ENCODE data around the gene MMS19.
"Not testable (repeated sequence)": the region's sequence is repeated elsewhere in the genome, so short reads cannot be mapped to it uniquely, and the experiment has no call there.

MMS19 gene

GRCh38 chr10:97425964-97426775, 72.1 kb downstream of the MMS19 start, which contains the start of gene PGAM1:
Gene PGAM1, plus strand, starts transcription at chr10:97426191. Its CDS starts 117 bp downstream, at chr10:97426308.
- H3K9me3 ChIP-seq (ENCODE audit: insufficient read depth, low read length) = no peaks in the 10 kb centered on the region
- H3K79me2 ChIP-seq (ENCODE audit: low read length) = peaks cover 42% of the 10 kb centered on the region
- peak within 1 kb of the TSS; percentile 76 for H3K27ac ChIP-seq (ENCODE audit: low read length)
- H3K4me2 ChIP-seq (ENCODE audit: low read length) = peak within 1 kb of the TSS; percentile 99
- H4K20me1 ChIP-seq (ENCODE audit: insufficient read depth, low read length) = peaks cover 24% of the 10 kb centered on the region
- H3K27me3 ChIP-seq (ENCODE audit: low read depth, low read length) = no peaks in the 10 kb centered on the region
- H3K36me3 ChIP-seq (replicated peaks; ENCODE audit: low read depth, low read length) = peaks cover 38% of the 10 kb centered on the region
- peak within 1 kb of the TSS; percentile 97 for H3K4me3 ChIP-seq (ENCODE audit: low read length)
- peak; percentile 50 for TF ChIP-seq CTCF (IDR thresholded peaks at IDR 0.05; ENCODE audit: low read depth, low read length)
- no peak for TF ChIP-seq EZH2phosphoT487 (IDR thresholded peaks at IDR 0.05; ENCODE audit: low read depth)
- H2AFZ ChIP-seq (ENCODE audit: low read depth, low read length) = peak within 1 kb of the TSS; percentile 46; the same call in 1 of the 2 replicates
- H3K4me1 ChIP-seq (ENCODE audit: low read length) = peaks cover 11% of the 10 kb centered on the region
- peak within 1 kb of the TSS; percentile 96 for H3K9ac ChIP-seq (ENCODE audit: low read length)

- Histone ChIP-seq H4K20me1 (ENCODE audit: insufficient read depth, low read length) (peaks cover 16% of the 10 kb centered on the region), H3K79me2 (ENCODE audit: low read length) (peaks cover 27% of the 10 kb centered on the region), H3K4me1 (ENCODE audit: low read length) (peaks cover 16% of the 10 kb centered on the region), H3K36me3 (replicated peaks; ENCODE audit: low read depth, low read length) (peaks cover 19% of the 10 kb centered on the region)
- H3K9ac ChIP-seq (ENCODE audit: low read length); H3K4me3 ChIP-seq (ENCODE audit: low read length); H3K27ac ChIP-seq (ENCODE audit: low read length); H2AFZ ChIP-seq (ENCODE audit: low read depth, low read length); H3K4me2 ChIP-seq (ENCODE audit: low read length); H3K27me3 ChIP-seq (ENCODE audit: low read depth, low read length); H3K9me3 ChIP-seq (ENCODE audit: insufficient read depth, low read length): not testable (repeated sequence)
Observed at GRCh38 chr10:97423757-97424098, 74.5 kb downstream of the MMS19 start.

- Histone ChIP-seq H3K9me3 (ENCODE audit: insufficient read depth, low read length) (no peaks in the 10 kb centered on the region), H3K27me3 (ENCODE audit: low read depth, low read length) (no peaks in the 10 kb centered on the region), H3K4me1 (ENCODE audit: low read length) (peaks cover 12% of the 10 kb centered on the region), H3K4me3 (ENCODE audit: low read length) (no peak overlapping the region), H2AFZ (ENCODE audit: low read depth, low read length) (no peak overlapping the region), H3K79me2 (ENCODE audit: low read length) (no peaks in the 10 kb centered on the region), H3K36me3 (replicated peaks; ENCODE audit: low read depth, low read length) (no peaks in the 10 kb centered on the region), H3K4me2 (ENCODE audit: low read length) (no peak overlapping the region), H3K9ac (ENCODE audit: low read length) (no peak overlapping the region), H3K27ac (ENCODE audit: low read length) (no peak overlapping the region), H4K20me1 (ENCODE audit: insufficient read depth, low read length) (no peaks in the 10 kb centered on the region)
- TF ChIP-seq EZH2phosphoT487 (IDR thresholded peaks at IDR 0.05; ENCODE audit: low read depth) (no peak), CTCF (IDR thresholded peaks at IDR 0.05; ENCODE audit: low read depth, low read length) (no peak)
Observed at GRCh38 chr10:97416565-97416964, 81.7 kb downstream of the MMS19 start.

- Histone ChIP-seq H4K20me1 (ENCODE audit: insufficient read depth, low read length) (no peaks in the 10 kb centered on the region), H3K4me2 (ENCODE audit: low read length) (no peak overlapping the region), H3K27ac (ENCODE audit: low read length) (no peak overlapping the region), H3K79me2 (ENCODE audit: low read length) (no peaks in the 10 kb centered on the region), H3K36me3 (replicated peaks; ENCODE audit: low read depth, low read length) (no peaks in the 10 kb centered on the region), H3K27me3 (ENCODE audit: low read depth, low read length) (no peaks in the 10 kb centered on the region), H3K9ac (ENCODE audit: low read length) (no peak overlapping the region), H3K9me3 (ENCODE audit: insufficient read depth, low read length) (no peaks in the 10 kb centered on the region), H3K4me1 (ENCODE audit: low read length) (peaks cover under 1% of the 10 kb centered on the region), H3K4me3 (ENCODE audit: low read length) (no peak overlapping the region), H2AFZ (ENCODE audit: low read depth, low read length) (no peak overlapping the region)
- TF ChIP-seq CTCF (IDR thresholded peaks at IDR 0.05; ENCODE audit: low read depth, low read length) (no peak), EZH2phosphoT487 (IDR thresholded peaks at IDR 0.05; ENCODE audit: low read depth) (no peak)
Observed at GRCh38 chr10:97412891-97413304, 85.3 kb downstream of the MMS19 start.

Data from OCI-LY3 (cell line).